PC-3 (cell line): ENCODE results near the gene ZFC3H1. TPM values are rescaled to one million over a fixed set of nuclear protein-coding genes. Genes with fewer than 3 reads are reported as not detected.

ENCODE experiments used
- ATAC-seq: fragments of 200-7000 bp; cut with Tn5 transposase; 2 replicates; pipeline ENCODE4 v1.9.1; 2020; ENCODE audit warnings: mild to moderate bottlenecking, moderate library complexity
- BruUV-seq: library from RNA; stranded (reverse); fragments of 400-500 nt; replicated peaks from 2 replicates; lab custom pipeline; 2021; lab: Mats Ljungman, UMichigan
- CTCF ChIA-PET: fragments of 300-600 bp; sonication (Branson Sonifier 250); formaldehyde crosslinking; loops from one replicate; lab custom pipeline; 2022; ENCODE audit warnings: antibody characterized with exemption; lab: Charles Lee
- POLR2A ChIA-PET: fragments of 300-600 bp; sonication (Branson Sonifier 250); formaldehyde crosslinking; loops from one replicate; lab custom pipeline; 2022; ENCODE audit warnings: antibody characterized with exemption; ENCODE audit not compliant: unreplicated experiment; lab: Charles Lee
- DNase-seq: peaks from one replicate; pipeline ENCODE4 v3.0.0-alpha.2; 2015
- H2AFZ ChIP-seq: fragments of 300-600 bp; sonication (generic); 2 replicates; pipeline ENCODE4 v1.6.0; 2016; ENCODE audit warnings: antibody characterized with exemption, low read length
- H3F3A ChIP-seq: fragments of 300-600 bp; sonication (generic); one replicate; pipeline ENCODE4 v1.6.0; 2017; ENCODE audit warnings: antibody characterized with exemption, low read length, control low read depth, mild to moderate bottlenecking; ENCODE audit not compliant: unreplicated experiment
- H3K27ac ChIP-seq: fragments of 300-600 bp; sonication (generic); 2 replicates; pipeline ENCODE4 v1.5.1; 2016; ENCODE audit warnings: mild to moderate bottlenecking, low read length
- H3K27me3 ChIP-seq: fragments of 300-600 bp; sonication (generic); 2 replicates; pipeline ENCODE4 v1.6.1; 2016; ENCODE audit warnings: low read length, mixed read lengths
- H3K36me3 ChIP-seq: fragments of 300-600 bp; sonication (generic); 2 replicates; pipeline ENCODE4 v1.6.1; 2016; ENCODE audit warnings: low read depth, mixed run types, low read length, mixed read lengths
- H3K4me1 ChIP-seq: fragments of 300-600 bp; sonication (generic); 2 replicates; pipeline ENCODE4 v1.5.1; 2016; ENCODE audit warnings: low read length; ENCODE audit not compliant: insufficient read depth
- H3K4me2 ChIP-seq: fragments of 300-600 bp; sonication (generic); 2 replicates; pipeline ENCODE4 v1.6.0; 2016; ENCODE audit warnings: low read length
- H3K4me3 ChIP-seq: fragments of 300-600 bp; sonication (generic); 2 replicates; pipeline ENCODE4 v1.5.1; 2016; ENCODE audit warnings: mild to moderate bottlenecking, low read length, mixed read lengths
- H3K79me2 ChIP-seq: fragments of 300-600 bp; sonication (generic); 2 replicates; pipeline ENCODE4 v1.6.1; 2017; ENCODE audit warnings: low read length, mixed read lengths
- H3K9ac ChIP-seq: fragments of 300-600 bp; sonication (generic); 2 replicates; pipeline ENCODE4 v1.6.0; 2016; ENCODE audit warnings: mild to moderate bottlenecking, low read length
- H3K9me2 ChIP-seq: fragments of 300-600 bp; sonication (generic); replicated peaks from 2 replicates; pipeline ENCODE4 v1.6.1; 2016; ENCODE audit warnings: mixed run types, low read length, mixed read lengths
- H3K9me3 ChIP-seq: fragments of 300-600 bp; sonication (generic); 2 replicates; pipeline ENCODE4 v1.6.1; 2016; ENCODE audit warnings: low read length, mixed read lengths
- H4K20me1 ChIP-seq: fragments of 300-600 bp; sonication (generic); 2 replicates; pipeline ENCODE4 v1.6.1; 2016; ENCODE audit warnings: low read length, mixed read lengths
- CTCF ChIP-seq: fragments of 300-600 bp; sonication (generic); conservative IDR thresholded peaks from 2 replicates; pipeline ENCODE4 v1.5.1; 2017; ENCODE audit warnings: antibody characterized with exemption, low read depth, mild to moderate bottlenecking, low read length
- EZH2 ChIP-seq: fragments of 300-600 bp; sonication (generic); IDR thresholded peaks from one replicate; pipeline ENCODE4 v1.6.1; 2017; ENCODE audit warnings: antibody characterized with exemption, mild to moderate bottlenecking, low read length; ENCODE audit not compliant: unreplicated experiment
- EZH2phosphoT487 ChIP-seq: fragments of 300-600 bp; sonication (generic); IDR thresholded peaks from 2 replicates; pipeline ENCODE4 v1.6.1; 2018; ENCODE audit warnings: mild to moderate bottlenecking, antibody characterized with exemption, low read length, borderline replicate concordance
- intact Hi-C: fragments of 100-400 bp; cut with micrococcal nuclease; formaldehyde crosslinking; loops from 2 replicates; pipeline ENCODE4 v1.9.0; 2023
- total RNA-seq: library from RNA; depleted of rRNA; stranded (reverse); fragments of >200 nt; gene quantifications from 2 replicates; pipeline ENCODE4 v1.2.3, GENCODE V29; 2014

Gene ZFC3H1
- total RNA-seq, 1 experiment from 2014 or later, result 13.7 TPM

GRCh38 chr12:71710276-71711125 lies 46.9 kb upstream of the ZFC3H1 start:
- no peaks in the 10 kb centered on the region for H3K36me3 ChIP-seq
- no TSS peak for BruUV-seq
- H3K79me2 ChIP-seq, result no peaks in the 10 kb centered on the region
- DNase-seq, result peak; percentile 96
- peak overlapping the region; percentile 11; the same call in 1 of the 2 replicates for H3K9ac ChIP-seq
- H3K27ac ChIP-seq, result peak overlapping the region; percentile 83
- peak overlapping the region; percentile 18 for H3K4me3 ChIP-seq
- H3K27me3 ChIP-seq, result no peaks in the 10 kb centered on the region
- peak overlapping the region; percentile 4 for H2AFZ ChIP-seq
- peaks cover 5% of the 10 kb centered on the region for H3F3A ChIP-seq
- no peaks in the 10 kb centered on the region for H3K9me3 ChIP-seq
- POLR2A ChIA-PET, result no interaction called here
- intact Hi-C loops, result loop anchor here (1.0 to 5.0 kb wide), 2 partner anchors 24 to 37 kb away; partner anchors contain the start of gene TMEM19
- TF ChIP-seq EZH2phosphoT487 (no peak), EZH2 (no peak), CTCF (no peak)
- CTCF ChIA-PET, result no interaction called here
- H3K4me1 ChIP-seq, result peaks cover 24% of the 10 kb centered on the region
- H3K4me2 ChIP-seq, result peak overlapping the region; percentile 65
- no peaks in the 10 kb centered on the region for H4K20me1 ChIP-seq
- peak; percentile 98 for ATAC-seq
- no peaks in the 10 kb centered on the region for H3K9me2 ChIP-seq

- no peaks in the 10 kb centered on the region for H3K79me2 ChIP-seq
- no peak for DNase-seq
Observed at GRCh38 chr12:71708658-71709057, 45.0 kb upstream of the ZFC3H1 start.

More at GRCh38 chr12:71708658-71709057, 45.0 kb upstream of the ZFC3H1 start:
- Histone ChIP-seq H3K9me2 (no peaks in the 10 kb centered on the region), H3K4me1 (peaks cover 28% of the 10 kb centered on the region), H3F3A (peaks cover 5% of the 10 kb centered on the region), H3K36me3 (no peaks in the 10 kb centered on the region), H3K9me3 (no peaks in the 10 kb centered on the region), H4K20me1 (no peaks in the 10 kb centered on the region), H3K27ac (no peak overlapping the region), H3K9ac (no peak overlapping the region), H3K27me3 (no peaks in the 10 kb centered on the region), H3K4me3 (no peak overlapping the region), H3K4me2 (no peak overlapping the region), H2AFZ (no peak overlapping the region)
- ChIA-PET POLR2A (no interaction called here), CTCF (no interaction called here)
- no peak for ATAC-seq
- intact Hi-C loops, result no loop called here
- no peak for TF ChIP-seq EZH2phosphoT487
- no peak for TF ChIP-seq CTCF
- TF ChIP-seq EZH2, result no peak
- BruUV-seq, result no TSS peak
